OCI-LY7 (cell line): ENCODE data around the gene ABCA5. TPM values are rescaled to one million over a fixed set of nuclear protein-coding genes. Genes with fewer than 3 reads are reported as not detected.
"Not testable (repeated sequence)": the region's sequence is repeated elsewhere in the genome, so short reads cannot be mapped to it uniquely, and the experiment has no call there.

Experiments used
- BruUV-seq: library from RNA; stranded (reverse); fragments of 400-500 nt; replicated peaks from 2 replicates; lab custom pipeline; 2021; lab: Mats Ljungman, UMichigan
- CTCF ChIA-PET: fragments of 300-600 bp; sonication (Branson Sonifier 250); formaldehyde crosslinking; loops from one replicate; lab custom pipeline; 2022; ENCODE audit warnings: antibody characterized with exemption; ENCODE audit not compliant: unreplicated experiment; lab: Charles Lee
- POLR2A ChIA-PET: fragments of 300-600 bp; sonication (Branson Sonifier 250); formaldehyde crosslinking; loops from one replicate; lab custom pipeline; 2022; ENCODE audit warnings: antibody characterized with exemption; lab: Charles Lee
- DNase-seq: peaks from one replicate; pipeline ENCODE4 v3.0.0-alpha.2; 2015; ENCODE audit warnings: low spot score
- H2AFZ ChIP-seq: fragments of 200-600 bp; sonication (generic), shearing (Covaris generic); 2 replicates; pipeline ENCODE4 v1.6.1; 2014; ENCODE audit warnings: mild to moderate bottlenecking, antibody characterized with exemption, low read length, moderate library complexity
- H3K27ac ChIP-seq: fragments of 200-600 bp; sonication (generic); 2 replicates; pipeline ENCODE4 v1.5.1; 2014; ENCODE audit warnings: mixed run types, low read depth, mild to moderate bottlenecking, moderate library complexity, low read length, inconsistent platforms; ENCODE audit not compliant: poor library complexity, severe bottlenecking
- H3K36me3 ChIP-seq: fragments of 200-600 bp; sonication (generic); 2 replicates; pipeline ENCODE4 v1.6.1; 2014; ENCODE audit warnings: mild to moderate bottlenecking, antibody characterized with exemption, low read length, moderate library complexity, mixed read lengths; ENCODE audit not compliant: insufficient read depth
- H3K4me1 ChIP-seq: fragments of 200-600 bp; sonication (generic); 2 replicates; pipeline ENCODE4 v1.5.1; 2014; ENCODE audit warnings: mild to moderate bottlenecking, low read length; ENCODE audit not compliant: insufficient read depth, poor library complexity, severe bottlenecking
- H3K4me2 ChIP-seq: fragments of 200-600 bp; sonication (generic); 2 replicates; pipeline ENCODE4 v1.6.1; 2014; ENCODE audit warnings: mild to moderate bottlenecking, low read length
- H3K4me3 ChIP-seq: fragments of 200-600 bp; sonication (generic); 2 replicates; pipeline ENCODE4 v1.5.1; 2014; ENCODE audit warnings: mild to moderate bottlenecking, low read depth, low read length; ENCODE audit not compliant: poor library complexity, severe bottlenecking
- H3K79me2 ChIP-seq: fragments of 200-600 bp; sonication (generic); 2 replicates; pipeline ENCODE4 v1.6.1; 2016; ENCODE audit warnings: low read depth, mild to moderate bottlenecking, low read length, moderate library complexity, mixed read lengths; ENCODE audit not compliant: insufficient read depth
- H3K9me2 ChIP-seq: fragments of 200-600 bp; sonication (generic); 2 replicates; pipeline ENCODE4 v1.6.1; 2016; ENCODE audit warnings: mild to moderate bottlenecking, low read length, mixed read lengths; ENCODE audit not compliant: insufficient read depth
- H3K9me3 ChIP-seq: fragments of 200-600 bp; sonication (generic); 2 replicates; pipeline ENCODE4 v1.6.1; 2014; ENCODE audit warnings: mild to moderate bottlenecking, mixed run types, low read length, mixed read lengths
- H4K20me1 ChIP-seq: fragments of 200-600 bp; sonication (generic); 2 replicates; pipeline ENCODE4 v1.6.1; 2014; ENCODE audit warnings: mild to moderate bottlenecking, antibody characterized with exemption, low read length, moderate library complexity, mixed read lengths; ENCODE audit not compliant: insufficient read depth
- CTCF ChIP-seq: fragments of 200-600 bp; sonication (generic); conservative IDR thresholded peaks from 2 replicates; pipeline ENCODE4 v1.5.1; 2014; ENCODE audit warnings: mild to moderate bottlenecking, antibody characterized with exemption, low read length, moderate library complexity, mixed read lengths
- EZH2phosphoT487 ChIP-seq: fragments of 200-600 bp; sonication (generic); IDR thresholded peaks from 2 replicates; pipeline ENCODE4 v1.6.1; 2018; ENCODE audit warnings: low read depth, borderline replicate concordance, mild to moderate bottlenecking, mixed run types, antibody characterized with exemption, low read length, moderate library complexity, mixed read lengths
- intact Hi-C: fragments of 100-400 bp; cut with micrococcal nuclease; formaldehyde crosslinking; loops from one replicate; pipeline ENCODE4 v1.10.0; 2022; ENCODE audit not compliant: unreplicated experiment
- total RNA-seq, 2 experiments: library from RNA; depleted of rRNA in 1 of 2; stranded (reverse); fragments of >200 nt in 1 of 2; shearing (Covaris generic) in 1 of 2; gene quantifications; 2 replicates each; pipeline ENCODE4 v1.2.3, GENCODE V29; 2014 to 2022

Gene ABCA5
- total RNA-seq, 2 experiments from 2014 or later, result 14.7 to 25.3 TPM

DNA sequence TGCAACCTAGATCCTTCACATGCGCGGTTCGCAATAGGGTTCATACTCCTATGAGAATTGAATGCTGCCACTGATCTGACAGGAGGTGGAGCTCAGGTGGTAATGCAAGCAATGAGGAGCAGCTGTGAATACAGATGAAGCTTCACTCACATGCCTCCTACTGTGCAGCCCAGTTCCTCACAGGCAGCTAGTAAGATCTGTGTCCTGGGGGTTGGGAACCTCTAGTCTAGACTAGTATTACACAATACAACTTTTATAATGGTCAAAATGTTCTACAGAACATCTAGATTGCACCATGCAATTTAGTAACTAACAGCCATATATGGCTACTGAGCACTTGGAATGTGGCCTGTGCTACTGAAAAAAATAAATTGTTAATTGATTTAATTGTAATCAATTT lies 26.7 kb downstream of the ABCA5 start:
- intact Hi-C loops, result no loop called here
- H3K9me2 ChIP-seq, result no peaks in the 10 kb centered on the region
- no peak overlapping the region for H2AFZ ChIP-seq
- H3K36me3 ChIP-seq, result no peaks in the 10 kb centered on the region
- POLR2A ChIA-PET, result interaction anchor here (1.1 kb wide), 1 partner anchor 11 kb away, joined by 3 read pairs; no protein-coding TSS in a partner anchor
- no peaks in the 10 kb centered on the region for H3K9me3 ChIP-seq
- no peak overlapping the region for H3K4me2 ChIP-seq
- no peaks in the 10 kb centered on the region for H3K4me1 ChIP-seq
- H3K4me3 ChIP-seq, result no peak overlapping the region
- H3K27ac ChIP-seq, result no peak overlapping the region
- DNase-seq, result no peak
- H4K20me1 ChIP-seq, result no peaks in the 10 kb centered on the region
- CTCF ChIA-PET, result no interaction called here
- TF ChIP-seq CTCF (no peak), EZH2phosphoT487 (no peak)
- no peaks in the 10 kb centered on the region for H3K79me2 ChIP-seq
- BruUV-seq, result no TSS peak

GRCh38 chr17:69298120-69298722 lies 28.7 kb downstream of the ABCA5 start:
- H3K9me2 ChIP-seq, H3K4me2 ChIP-seq, H3K27ac ChIP-seq, intact Hi-C loops, CTCF ChIA-PET, H3K36me3 ChIP-seq, POLR2A ChIA-PET, DNase-seq, H4K20me1 ChIP-seq, H2AFZ ChIP-seq, BruUV-seq, H3K4me3 ChIP-seq, H3K79me2 ChIP-seq, H3K4me1 ChIP-seq, H3K9me3 ChIP-seq: not testable (repeated sequence)

- TF ChIP-seq CTCF (no peak), EZH2phosphoT487 (no peak)
- no peak overlapping the region for H3K4me2 ChIP-seq
- no peak overlapping the region for H3K27ac ChIP-seq
- no peaks in the 10 kb centered on the region for H3K9me2 ChIP-seq
- no peak overlapping the region for H2AFZ ChIP-seq
- H3K9me3 ChIP-seq, result no peaks in the 10 kb centered on the region
- BruUV-seq, result no TSS peak
- CTCF ChIA-PET, result no interaction called here
- no peak for DNase-seq
- no peaks in the 10 kb centered on the region for H3K4me1 ChIP-seq
- POLR2A ChIA-PET, result interaction anchor here (0.6 to 0.9 kb wide), 2 partner anchors 963 to 1181 kb away, joined by 3 to 7 read pairs; no protein-coding TSS in a partner anchor
- no peak overlapping the region for H3K4me3 ChIP-seq
- no peaks in the 10 kb centered on the region for H3K79me2 ChIP-seq
- H3K36me3 ChIP-seq, result no peaks in the 10 kb centered on the region
- no peaks in the 10 kb centered on the region for H4K20me1 ChIP-seq
- intact Hi-C loops, result no loop called here
These were observed 39.8 kb downstream of the ABCA5 start for GRCh38 chr17:69287168-69287567.
